B cell (primary cell): ENCODE data around the gene POLR1C. TPM values are rescaled to one million over a fixed set of nuclear protein-coding genes. Genes with fewer than 3 reads are reported as not detected.

Experiments used
- ATAC-seq: fragments of 200-7000 bp; cut with Tn5 transposase; one replicate; pipeline ENCODE4 v1.10.0; 2021; ENCODE audit warnings: low read depth, mild to moderate bottlenecking, moderate number of reproducible peaks, moderate library complexity
- CTCF ChIA-PET: fragments of 350-600 bp; sonication (Branson Sonifier 250); formaldehyde crosslinking; loops from one replicate; lab custom pipeline; 2021; ENCODE audit warnings: antibody characterized with exemption, inconsistent platforms; lab: Charles Lee
- POLR2A ChIA-PET: fragments of 350-600 bp; sonication (Branson Sonifier 250); formaldehyde crosslinking; loops from one replicate; lab custom pipeline; 2021; ENCODE audit warnings: antibody characterized with exemption; lab: Charles Lee
- DNase-seq: peaks from one replicate; pipeline ENCODE4 v3.0.0; 2013
- H2AFZ ChIP-seq: 2 replicates; pipeline ENCODE4 v1.6.1; 2012; ENCODE audit warnings: mild to moderate bottlenecking, low read depth, low read length; ENCODE audit not compliant: insufficient read depth, poor library complexity, severe bottlenecking
- H3K27ac ChIP-seq, 2 donors: 1 replicate in 1 of 2; 2 replicates in 1 of 2; pipeline ENCODE4 v1.5.1; 2012 to 2013; ENCODE audit warnings: low read length in 2 of 2, mild to moderate bottlenecking in 2 of 2, moderate library complexity in 1 of 2
- H3K27me3 ChIP-seq, 4 experiments: fragments of 200-600 bp in 1 of 4; sonication (generic) in 1 of 4; replicated peaks in 1 of 4; 1 replicate in 2 of 4; 2 replicates in 2 of 4; pipeline versions ENCODE4 v1.6.1 to v1.7.0; 2013 to 2016; ENCODE audit warnings: low read length in 3 of 4, mild to moderate bottlenecking in 2 of 4, mixed read lengths in 1 of 4, moderate library complexity in 1 of 4; ENCODE audit not compliant: insufficient read depth in 4 of 4, control insufficient read depth in 3 of 4; ENCODE audit errors: control extremely low read depth in 1 of 4
- H3K36me3 ChIP-seq, 2 experiments: replicated peaks in 1 of 2; 1 replicate in 1 of 2; 2 replicates in 1 of 2; pipeline versions ENCODE4 v1.6.1 to v1.7.1; 2013; ENCODE audit warnings: low read length in 1 of 2; ENCODE audit not compliant: insufficient read depth in 2 of 2, control insufficient read depth in 1 of 2; ENCODE audit errors: control extremely low read depth in 1 of 2, extremely low read depth in 1 of 2
- H3K4me1 ChIP-seq, 2 donors: fragments of 200-600 bp in 1 of 2; sonication (generic) in 1 of 2; 1 replicate in 1 of 2; 2 replicates in 1 of 2; pipeline versions ENCODE4 v1.5.1 to v1.6.1; 2013 to 2017; ENCODE audit warnings: low read length in 2 of 2; ENCODE audit not compliant: control insufficient read depth in 2 of 2, insufficient read depth in 2 of 2
- H3K4me2 ChIP-seq: replicated peaks from 2 replicates; pipeline ENCODE3; 2012; ENCODE audit warnings: mild to moderate bottlenecking, low read depth, low read length; ENCODE audit not compliant: poor library complexity, severe bottlenecking
- H3K4me3 ChIP-seq, 5 experiments: fragments of 200-600 bp in 1 of 5; sonication (generic) in 1 of 5; 1 replicate in 3 of 5; 2 replicates in 2 of 5; pipeline versions ENCODE4 v1.5.1 to v1.7.0; 2011 to 2016; ENCODE audit warnings: low read length in 4 of 5, mild to moderate bottlenecking in 4 of 5, low read depth in 2 of 5, control low read depth in 1 of 5, moderate library complexity in 1 of 5; ENCODE audit not compliant: insufficient read depth in 1 of 5; ENCODE audit errors: control extremely low read depth in 1 of 5, extremely low read depth in 1 of 5
- H3K79me2 ChIP-seq: fragments of 200-600 bp; sonication (generic); one replicate; pipeline ENCODE4 v1.6.0; 2016; ENCODE audit warnings: low read length; ENCODE audit not compliant: control insufficient read depth, insufficient read depth
- H3K9ac ChIP-seq: fragments of 200-600 bp; sonication (generic); 2 replicates; pipeline ENCODE4 v1.6.1; 2017; ENCODE audit warnings: mild to moderate bottlenecking, low read length, moderate library complexity
- H3K9me3 ChIP-seq, 3 donors: one replicate each; pipeline versions ENCODE4 v1.6.1 to v1.7.1; 2013; ENCODE audit warnings: low read length in 2 of 3; ENCODE audit not compliant: control insufficient read depth in 2 of 3, insufficient read depth in 1 of 3; ENCODE audit errors: control extremely low read depth in 1 of 3
- H4K20me1 ChIP-seq: 2 replicates; pipeline ENCODE4 v1.6.0; 2012; ENCODE audit warnings: mild to moderate bottlenecking, low read length; ENCODE audit not compliant: insufficient read depth, control insufficient read depth, poor library complexity, severe bottlenecking
- H3K27ac Mint-ChIP-seq: one replicate; pipeline ENCODE4 v1.8.0; 2021; ENCODE audit warnings: mixed read lengths
- H3K27me3 Mint-ChIP-seq: one replicate; pipeline ENCODE4 v1.8.0; 2021; ENCODE audit warnings: mixed read lengths
- H3K4me1 Mint-ChIP-seq: one replicate; pipeline ENCODE4 v1.8.0; 2021; ENCODE audit warnings: mixed read lengths
- H3K4me3 Mint-ChIP-seq: one replicate; pipeline ENCODE4 v1.8.0; 2021; ENCODE audit warnings: mixed read lengths
- H3K9me3 Mint-ChIP-seq: one replicate; pipeline ENCODE4 v1.8.0; 2022; ENCODE audit warnings: mixed read lengths; ENCODE audit not compliant: insufficient read depth
- CTCF ChIP-seq: fragments of 200-600 bp; IDR thresholded peaks from one replicate; pipeline ENCODE4 v1.8.0; 2022; ENCODE audit warnings: antibody characterized with exemption, mild to moderate bottlenecking
- EZH2 ChIP-seq: IDR thresholded peaks from 2 replicates; pipeline ENCODE4 v1.6.1; 2012; ENCODE audit warnings: borderline replicate concordance, low read depth, mild to moderate bottlenecking, moderate library complexity, low read length; ENCODE audit not compliant: insufficient read depth, poor library complexity, severe bottlenecking
- WGBS: methylation state at CpG from one replicate; pipeline ENCODE4 v1.1.5; 2013; ENCODE audit warnings: missing lambda C conversion rate; ENCODE audit not compliant: insufficient coverage; 5-methylcytosine and 5-hydroxymethylcytosine counted together
- intact Hi-C: fragments of 100-400 bp; cut with micrococcal nuclease; formaldehyde crosslinking; loops from one replicate; pipeline ENCODE4 v1.10.0; 2022
- polyA plus RNA-seq: library from polyadenylated mRNA; depleted of rRNA; stranded (reverse); fragments of >200 nt; gene quantifications from 2 replicates; pipeline ENCODE4 v1.2.3, GENCODE V29; 2012
- total RNA-seq, 2 donors: library from RNA; stranded (reverse); fragments of 120-200 nt in 1 of 2; gene quantifications; 1 replicate in 1 of 2; 2 replicates in 1 of 2; pipeline versions ENCODE4 v1.2.3 to v1.2.4, GENCODE V29; 2013 to 2022

POLR1C gene
- total and polyA plus RNA-seq, 2 donors (not counting 1 experiment from before 2014, with no cell fraction given) = 21.4 to 43.3 TPM

GRCh38 chr6:43493230-43493629 is 23.7 kb upstream of the POLR1C start:
- Histone ChIP-seq H3K36me3 (peaks cover 0 to 36% of the 10 kb centered on the region in 2 experiments), H4K20me1 (no peaks in the 10 kb centered on the region), H3K9ac (no peak overlapping the region), H3K27me3 (no peaks in the 10 kb centered on the region), H3K4me3 (no peak overlapping the region), H3K4me1 (peaks cover 0 to 6% of the 10 kb centered on the region in 2 donors), H2AFZ (no peak overlapping the region), H3K79me2 (peaks cover 30% of the 10 kb centered on the region), H3K4me2 (no peak overlapping the region), H3K27ac (no peak overlapping the region), H3K9me3 (no peaks in the 10 kb centered on the region)
- no peak for TF ChIP-seq EZH2
- CTCF ChIA-PET = interaction anchor here (0.6 to 8.0 kb wide), 4 partner anchors 9 to 700 kb away, joined by 3 to 69 read pairs (median 3); no protein-coding TSS in a partner anchor
- no peaks in the 10 kb centered on the region for H3K9me3 Mint-ChIP-seq
- peaks cover 18% of the 10 kb centered on the region for H3K4me1 Mint-ChIP-seq
- ATAC-seq (no peak), DNase-seq (no peak)
- intact Hi-C loops = no loop called here
- POLR2A ChIA-PET = interaction anchor here (0.5 to 0.6 kb wide), 2 partner anchors 22 to 125 kb away, joined by 3 read pairs; no protein-coding TSS in a partner anchor
- H3K27ac Mint-ChIP-seq = no peak overlapping the region
- 100% methylated on average over 2 of the region's 2 CpGs for WGBS
- no peaks in the 10 kb centered on the region for H3K27me3 Mint-ChIP-seq
- H3K4me3 Mint-ChIP-seq = no peak overlapping the region

- no peak overlapping the region for H3K4me3 ChIP-seq
- H2AFZ ChIP-seq = no peak overlapping the region
- H3K79me2 ChIP-seq = peaks cover 30% of the 10 kb centered on the region
- H3K27me3 ChIP-seq = no peaks in the 10 kb centered on the region
- H3K36me3 ChIP-seq = peaks cover 0 to 43% of the 10 kb centered on the region in 2 experiments
- no peak overlapping the region for H3K4me2 ChIP-seq
- ATAC-seq (no peak), DNase-seq (no peak)
- H3K27ac Mint-ChIP-seq = no peak overlapping the region
- peaks cover 0 to 6% of the 10 kb centered on the region in 2 donors for H3K4me1 ChIP-seq
- WGBS = 100% methylated on average over 2 of the region's 7 CpGs
- POLR2A ChIA-PET = interaction anchor here (0.5 kb wide), 1 partner anchor 124 kb away, joined by 3 read pairs; no protein-coding TSS in a partner anchor
- no peaks in the 10 kb centered on the region for H4K20me1 ChIP-seq
- H3K27ac ChIP-seq = no peak overlapping the region
- CTCF ChIA-PET = interaction anchor here (0.6 to 8.0 kb wide), 3 partner anchors 11 to 230 kb away, joined by 3 to 69 read pairs (median 3); no protein-coding TSS in a partner anchor
- H3K27me3 Mint-ChIP-seq = no peaks in the 10 kb centered on the region
- H3K9me3 Mint-ChIP-seq = no peaks in the 10 kb centered on the region
- H3K4me1 Mint-ChIP-seq = peaks cover 18% of the 10 kb centered on the region
- no peaks in the 10 kb centered on the region for H3K9me3 ChIP-seq
- intact Hi-C loops = no loop called here
- H3K9ac ChIP-seq = no peak overlapping the region
- no peak overlapping the region for H3K4me3 Mint-ChIP-seq
- TF ChIP-seq CTCF (no peak), EZH2 (no peak)
These were observed 23.1 kb upstream of the POLR1C start for GRCh38 chr6:43493833-43494232.
